Upper lobe of right lung (tissue), 1 donor: ENCODE data around the gene SCN4B. TPM values are rescaled to one million over a fixed set of nuclear protein-coding genes. Genes with fewer than 3 reads are reported as not detected.
A peak's percentile ranks its signal among the peaks of the same experiment; 100 is the strongest.
"Not testable (repeated sequence)": the region's sequence is repeated elsewhere in the genome, so short reads cannot be mapped to it uniquely, and the experiment has no call there.

ENCODE experiments used
- ATAC-seq: fragments of 200-7000 bp; cut with Tn5 transposase; one replicate; pipeline ENCODE4 v1.9.1; 2020; ENCODE audit warnings: mild to moderate bottlenecking, moderate library complexity
- DNase-seq: peaks from one replicate; pipeline ENCODE4 v3.0.0-alpha.2; 2020
- H3K27ac ChIP-seq: fragments of 200-600 bp; one replicate; pipeline ENCODE4 v1.8.0; 2022
- H3K27me3 ChIP-seq: fragments of 200-600 bp; one replicate; pipeline ENCODE4 v1.8.0; 2022; ENCODE audit warnings: mild to moderate bottlenecking
- H3K36me3 ChIP-seq: fragments of 200-600 bp; one replicate; pipeline ENCODE4 v1.8.0; 2022
- H3K4me1 ChIP-seq: fragments of 200-600 bp; one replicate; pipeline ENCODE4 v1.8.0; 2022
- H3K4me3 ChIP-seq: fragments of 200-600 bp; one replicate; pipeline ENCODE4 v1.8.0; 2022; ENCODE audit warnings: mild to moderate bottlenecking
- H3K9me3 ChIP-seq: fragments of 200-600 bp; one replicate; pipeline ENCODE4 v1.8.0; 2022
- intact Hi-C: fragments of 100-400 bp; cut with DNase I; formaldehyde crosslinking; loops from one replicate; pipeline ENCODE4 v1.11.0; 2022
- total RNA-seq: library from RNA; stranded (reverse); fragmentation: NEBNext Ultra II Directional; extraction: Animal tissue kit (Norgen Biotek cat#: 25700); gene quantifications from one replicate; pipeline ENCODE4 v1.2.1, GENCODE V29; 2021
- TF ChIP-seq, protein P1 (sequence below): fragments of 200-600 bp; IDR thresholded peaks from one replicate; pipeline ENCODE4 v1.8.0; 2022; ENCODE audit warnings: antibody characterized with exemption
- donor health status: DM: no; HTN: yes; CAD: no; lungs with severe emphysema.

SCN4B gene
- total RNA-seq, 1 donor from 2014 or later: 7.2 TPM

DNA sequence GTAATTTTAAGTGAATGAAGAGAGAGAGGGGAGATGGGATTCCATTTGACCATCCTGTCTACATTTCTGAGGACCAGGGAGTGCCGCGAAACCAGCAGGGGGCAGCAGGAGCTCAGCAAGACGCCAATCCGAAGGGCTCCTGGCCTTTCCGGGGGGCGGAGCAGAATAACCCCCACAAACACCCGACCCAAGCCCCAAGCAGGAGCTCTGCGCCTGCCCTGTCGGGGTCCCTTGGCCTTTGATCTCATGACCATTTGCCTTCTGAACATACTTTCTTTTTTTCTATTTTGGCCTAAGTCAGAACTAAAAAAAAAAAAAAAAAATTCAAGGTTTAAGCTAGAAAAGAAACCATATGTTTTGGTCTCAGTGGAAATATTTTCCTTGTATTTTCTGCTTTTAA is 45.7 kb upstream of the SCN4B start:
- peak; percentile 80 for ATAC-seq
- Histone ChIP-seq H3K9me3 (no peaks in the 10 kb centered on the region), H3K4me3 (no peak overlapping the region)

GRCh38 chr11:118194835-118195627 is 42.4 kb upstream of the SCN4B start:
- Histone ChIP-seq H3K27ac (peak overlapping the region; percentile 45), H3K4me1 (peaks cover 28% of the 10 kb centered on the region), H3K36me3 (no peaks in the 10 kb centered on the region), H3K4me3 (no peak overlapping the region), H3K9me3 (no peaks in the 10 kb centered on the region), H3K27me3 (no peaks in the 10 kb centered on the region)
- DNase-seq (peak; percentile 83), ATAC-seq (peak; percentile 96)
- intact Hi-C loops: loop anchor here (10.0 kb wide), 1 partner anchor 100 kb away; no protein-coding TSS in a partner anchor
- TF ChIP-seq, protein P1, sequence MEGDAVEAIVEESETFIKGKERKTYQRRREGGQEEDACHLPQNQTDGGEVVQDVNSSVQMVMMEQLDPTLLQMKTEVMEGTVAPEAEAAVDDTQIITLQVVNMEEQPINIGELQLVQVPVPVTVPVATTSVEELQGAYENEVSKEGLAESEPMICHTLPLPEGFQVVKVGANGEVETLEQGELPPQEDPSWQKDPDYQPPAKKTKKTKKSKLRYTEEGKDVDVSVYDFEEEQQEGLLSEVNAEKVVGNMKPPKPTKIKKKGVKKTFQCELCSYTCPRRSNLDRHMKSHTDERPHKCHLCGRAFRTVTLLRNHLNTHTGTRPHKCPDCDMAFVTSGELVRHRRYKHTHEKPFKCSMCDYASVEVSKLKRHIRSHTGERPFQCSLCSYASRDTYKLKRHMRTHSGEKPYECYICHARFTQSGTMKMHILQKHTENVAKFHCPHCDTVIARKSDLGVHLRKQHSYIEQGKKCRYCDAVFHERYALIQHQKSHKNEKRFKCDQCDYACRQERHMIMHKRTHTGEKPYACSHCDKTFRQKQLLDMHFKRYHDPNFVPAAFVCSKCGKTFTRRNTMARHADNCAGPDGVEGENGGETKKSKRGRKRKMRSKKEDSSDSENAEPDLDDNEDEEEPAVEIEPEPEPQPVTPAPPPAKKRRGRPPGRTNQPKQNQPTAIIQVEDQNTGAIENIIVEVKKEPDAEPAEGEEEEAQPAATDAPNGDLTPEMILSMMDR: no peak

More for the DNA sequence above, 45.7 kb upstream of the SCN4B start:
- Histone ChIP-seq H3K27me3 (no peaks in the 10 kb centered on the region), H3K36me3 (no peaks in the 10 kb centered on the region), H3K27ac (no peak overlapping the region), H3K4me1 (peaks cover 28% of the 10 kb centered on the region)
- TF ChIP-seq, protein P1: peak; percentile 88
- peak; percentile 91 for DNase-seq
- intact Hi-C loops: loop anchor here (10.0 kb wide), 1 partner anchor 96 kb away; no protein-coding TSS in a partner anchor

DNA sequence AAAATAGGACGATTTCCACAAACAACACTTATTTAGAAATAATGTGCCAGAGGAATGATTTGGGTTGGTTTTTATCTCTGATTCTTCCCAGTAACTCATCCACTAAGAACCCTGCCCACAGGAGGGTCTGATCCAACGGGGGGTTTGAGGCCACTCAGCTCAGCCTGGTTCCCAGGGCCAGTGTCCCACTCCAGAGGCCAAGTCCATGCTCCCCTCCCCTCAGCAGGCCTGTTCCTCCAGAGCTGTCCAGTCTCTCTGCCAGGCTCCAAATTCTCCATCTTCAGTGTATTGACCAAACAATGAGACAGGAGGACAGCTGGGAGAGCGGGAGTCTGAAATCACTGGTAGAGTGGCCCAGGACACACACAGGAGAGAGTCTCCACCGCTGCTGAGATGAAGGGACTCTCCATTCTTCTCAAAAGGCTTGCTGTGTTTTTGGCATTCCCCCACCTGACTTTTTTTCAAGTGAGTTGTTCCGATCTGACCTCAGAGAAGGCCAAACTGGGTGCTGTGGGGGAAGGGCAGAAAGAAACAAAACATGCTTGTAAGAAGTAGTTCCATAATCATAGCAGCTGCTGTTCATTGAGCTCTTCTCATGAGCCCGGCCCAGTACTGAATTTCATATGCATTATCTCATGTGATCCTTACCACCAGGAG is 41.4 kb upstream of the SCN4B start:
- no peak overlapping the region for H3K27ac ChIP-seq

DNA sequence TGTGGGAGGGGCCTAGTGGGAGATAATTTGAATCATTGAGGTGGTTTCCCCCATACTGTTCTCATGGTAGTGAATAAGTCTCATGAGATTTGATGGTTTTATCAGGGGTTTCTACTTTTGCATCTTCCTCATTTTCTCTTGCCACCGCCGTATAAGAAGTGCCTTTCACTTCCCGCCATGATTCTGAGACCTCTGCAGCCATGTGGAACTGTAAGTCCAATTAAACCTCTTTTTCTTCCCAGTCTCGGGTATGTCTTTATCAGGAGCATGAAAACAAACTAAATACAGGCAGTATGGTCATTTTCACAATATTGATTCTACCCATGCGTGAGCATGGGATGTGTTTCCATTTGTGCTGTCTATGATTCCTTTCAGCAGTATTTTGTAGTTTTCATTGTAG is 40.2 kb upstream of the SCN4B start:
- not testable (repeated sequence) for H3K27me3 ChIP-seq, H3K36me3 ChIP-seq, ATAC-seq, H3K27ac ChIP-seq, H3K4me3 ChIP-seq, DNase-seq, H3K9me3 ChIP-seq
- intact Hi-C loops: loop anchor here (10.0 kb wide), 1 partner anchor 102 kb away; no protein-coding TSS in a partner anchor
- H3K4me1 ChIP-seq: peaks cover 18% of the 10 kb centered on the region

More for the DNA sequence above, 41.4 kb upstream of the SCN4B start:
- TF ChIP-seq, protein P1: no peak
- intact Hi-C loops: loop anchor here (10.0 kb wide), 1 partner anchor 101 kb away; no protein-coding TSS in a partner anchor
- DNase-seq (no peak), ATAC-seq (no peak)
- no peaks in the 10 kb centered on the region for H3K27me3 ChIP-seq
- H3K36me3 ChIP-seq: no peaks in the 10 kb centered on the region
- no peak overlapping the region for H3K4me3 ChIP-seq
- no peaks in the 10 kb centered on the region for H3K9me3 ChIP-seq
- peaks cover 26% of the 10 kb centered on the region for H3K4me1 ChIP-seq

- not testable (repeated sequence) for DNase-seq
Measured at GRCh38 chr11:118190942-118191506, 38.4 kb upstream of the SCN4B start.

GRCh38 chr11:118186346-118187107 is 33.9 kb upstream of the SCN4B start:
- H3K27me3 ChIP-seq: no peaks in the 10 kb centered on the region
- H3K36me3 ChIP-seq: no peaks in the 10 kb centered on the region
- DNase-seq (no peak), ATAC-seq (peak; percentile 71)
- H3K4me1 ChIP-seq: no peaks in the 10 kb centered on the region
- intact Hi-C loops: no loop called here
- H3K27ac ChIP-seq: no peak overlapping the region
- no peaks in the 10 kb centered on the region for H3K9me3 ChIP-seq
- H3K4me3 ChIP-seq: no peak overlapping the region
- TF ChIP-seq, protein P1: no peak

More at GRCh38 chr11:118190942-118191506, 38.4 kb upstream of the SCN4B start:
- not testable (repeated sequence) for H3K27ac ChIP-seq, H3K9me3 ChIP-seq, H3K27me3 ChIP-seq, H3K4me3 ChIP-seq, ATAC-seq, H3K36me3 ChIP-seq
- peaks cover 18% of the 10 kb centered on the region for H3K4me1 ChIP-seq
- intact Hi-C loops: loop anchor here (10.0 kb wide), 1 partner anchor 104 kb away; no protein-coding TSS in a partner anchor
